Activated CD4-positive, alpha-beta T cell treated with anti-CD3 and anti-CD28 coated beads for 24 hours (primary cell): ENCODE results near the gene BRPF1.
"Not testable (repeated sequence)": the region's sequence is repeated elsewhere in the genome, so short reads cannot be mapped to it uniquely, and the experiment has no call there.

Experiments
- DNase-seq, 2 donors: peaks; one replicate each; pipeline ENCODE4 v3.0.0-alpha.2; 2020; ENCODE audit warnings: low read depth in 2 of 2

The BRPF1 gene

GRCh38 chr3:9768141-9768775, 36.7 kb downstream of the BRPF1 start:
- DNase-seq: no peak

GRCh38 chr3:9769012-9769411, 37.5 kb downstream of the BRPF1 start:
- no peak for DNase-seq

DNA sequence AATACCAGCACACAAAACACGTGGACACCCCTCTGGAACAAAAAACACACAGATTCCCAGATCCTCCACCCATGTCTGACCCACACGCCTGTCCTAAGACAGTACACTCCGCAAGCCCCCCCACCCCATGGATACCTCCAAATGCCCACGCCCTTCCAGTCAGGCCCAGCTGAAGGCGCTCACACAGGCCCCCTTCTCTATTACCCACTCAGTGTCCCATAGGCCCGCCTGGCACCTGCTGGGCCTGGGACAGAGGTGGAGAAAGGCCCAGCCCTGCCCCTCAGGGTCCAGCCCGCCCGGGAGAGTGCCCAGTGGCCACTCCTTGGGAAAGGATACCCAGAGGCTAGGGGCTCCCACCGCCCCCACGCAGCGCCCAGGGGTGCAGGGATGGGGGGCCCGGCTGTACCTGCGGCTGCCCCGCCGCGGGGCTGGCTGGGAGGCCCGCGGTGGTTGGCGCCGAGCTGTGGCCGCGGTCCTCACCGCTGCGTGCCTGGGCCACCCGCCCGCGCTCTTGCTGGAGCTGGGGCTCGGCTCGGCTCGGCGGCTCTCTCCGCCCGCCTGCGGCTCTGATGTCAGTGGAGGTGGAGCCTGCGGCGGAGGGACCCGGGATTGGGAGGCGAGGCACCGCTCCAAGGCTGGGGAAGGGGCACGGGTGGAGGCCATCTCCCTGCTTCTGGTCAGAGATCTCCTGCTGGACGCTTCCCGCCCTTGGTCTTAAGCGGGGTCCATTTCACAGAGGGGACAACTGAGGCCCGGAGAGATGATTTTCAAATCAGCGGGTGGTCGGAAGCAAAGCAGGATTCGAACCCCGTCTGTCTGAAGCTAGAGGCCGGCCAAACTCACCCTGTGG, 38.1 kb downstream of the BRPF1 start, which contains the start of gene CAMK1:
TSS of gene CAMK1 (minus strand) at position 522 of the 850 bp plus-strand sequence. CDS start 2,198 bp downstream, outside the sequence.
- DNase-seq: peak; percentile 50 to 56

- DNase-seq: no peak
Observed at GRCh38 chr3:9770276-9770812, 38.8 kb downstream of the BRPF1 start.

DNA sequence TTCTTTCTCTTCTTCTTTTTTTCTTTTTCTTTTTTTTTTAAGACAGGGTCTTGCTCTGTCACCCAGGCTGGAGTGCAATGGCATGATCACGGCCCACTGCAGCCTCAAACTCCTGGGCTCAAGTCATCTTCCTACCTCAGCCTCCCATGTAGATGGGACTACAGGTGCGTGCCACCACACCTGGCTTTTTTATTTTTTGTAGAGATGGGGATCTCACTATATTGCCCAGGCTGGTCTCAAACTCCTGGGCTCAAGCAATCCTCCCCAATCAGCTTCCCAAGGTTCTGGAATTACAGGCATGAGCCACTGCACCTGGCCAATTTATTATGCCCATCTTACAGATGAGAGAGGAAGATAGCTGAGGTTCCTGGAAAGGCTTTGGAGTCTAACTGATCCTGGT, 39.5 kb downstream of the BRPF1 start:
- not testable (repeated sequence) for DNase-seq

- DNase-seq: no peak
Observed at GRCh38 chr3:9776896-9777693, 45.6 kb downstream of the BRPF1 start.

- DNase-seq: no peak
Observed at GRCh38 chr3:9777694-9778021, 46.1 kb downstream of the BRPF1 start.

- peak; percentile 49 to 52 for DNase-seq
Observed at GRCh38 chr3:9778143-9779074, 46.9 kb downstream of the BRPF1 start.

GRCh38 chr3:9779075-9779593, 47.6 kb downstream of the BRPF1 start:
- DNase-seq: no peak

- no peak for DNase-seq
Observed at GRCh38 chr3:9779721-9780457, 48.4 kb downstream of the BRPF1 start.

DNA sequence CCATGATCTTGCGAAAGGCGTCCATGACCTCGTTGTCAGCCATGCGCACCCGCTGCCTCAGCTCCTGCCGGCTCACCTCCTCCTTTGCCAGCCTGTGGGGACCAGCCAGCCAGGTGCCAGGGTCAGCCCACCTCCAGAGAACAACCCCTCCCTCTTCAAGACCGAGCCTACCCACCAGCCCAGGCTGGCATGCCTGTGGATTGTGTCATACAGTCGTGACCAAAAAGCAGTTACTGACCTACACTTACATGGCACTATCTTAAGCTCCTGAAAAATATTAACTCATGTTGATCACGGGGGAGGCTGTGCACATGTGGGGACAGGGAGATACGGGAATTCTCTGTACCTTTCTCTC, 48.9 kb downstream of the BRPF1 start:
- no peak for DNase-seq

DNA sequence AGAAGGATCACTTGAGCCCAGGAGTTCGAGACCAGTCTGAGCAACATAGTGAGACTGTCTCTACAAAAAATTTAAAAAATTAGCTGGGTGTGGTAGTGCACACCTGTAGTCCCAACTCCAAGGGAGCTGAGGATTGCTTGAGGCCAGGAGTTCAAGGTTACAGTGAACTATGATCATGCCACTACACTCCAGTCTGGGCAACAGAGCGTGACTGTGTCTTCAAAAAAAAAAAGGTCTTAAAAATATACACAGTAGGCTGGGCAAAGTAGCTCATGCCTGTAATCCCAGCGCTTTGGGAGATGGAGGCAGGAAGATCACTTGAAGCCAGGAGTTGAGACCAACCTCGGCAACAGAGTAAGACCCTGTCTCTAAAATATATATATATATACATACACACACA, 49.4 kb downstream of the BRPF1 start:
- no peak for DNase-seq

DNA sequence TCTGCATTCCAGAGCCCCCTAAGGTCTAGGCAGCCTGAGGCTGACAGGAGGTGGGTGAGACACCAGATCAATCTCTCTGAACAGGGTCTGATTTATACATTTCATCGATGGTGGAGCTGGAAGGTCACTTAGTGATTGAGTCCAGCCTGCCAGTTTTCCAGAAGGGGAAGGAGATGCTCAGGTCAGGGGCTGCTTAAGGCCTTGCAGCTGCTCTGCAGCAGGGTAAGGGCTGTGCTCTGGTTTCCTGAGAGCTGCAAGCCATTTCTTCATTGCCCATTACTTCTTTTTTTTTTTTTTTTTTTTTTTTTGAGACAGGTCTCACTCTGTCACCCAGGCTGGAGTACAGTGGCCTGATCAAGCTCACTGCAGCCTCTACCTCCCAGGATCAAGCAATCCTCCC, 50.0 kb downstream of the BRPF1 start:
- no peak for DNase-seq

DNA sequence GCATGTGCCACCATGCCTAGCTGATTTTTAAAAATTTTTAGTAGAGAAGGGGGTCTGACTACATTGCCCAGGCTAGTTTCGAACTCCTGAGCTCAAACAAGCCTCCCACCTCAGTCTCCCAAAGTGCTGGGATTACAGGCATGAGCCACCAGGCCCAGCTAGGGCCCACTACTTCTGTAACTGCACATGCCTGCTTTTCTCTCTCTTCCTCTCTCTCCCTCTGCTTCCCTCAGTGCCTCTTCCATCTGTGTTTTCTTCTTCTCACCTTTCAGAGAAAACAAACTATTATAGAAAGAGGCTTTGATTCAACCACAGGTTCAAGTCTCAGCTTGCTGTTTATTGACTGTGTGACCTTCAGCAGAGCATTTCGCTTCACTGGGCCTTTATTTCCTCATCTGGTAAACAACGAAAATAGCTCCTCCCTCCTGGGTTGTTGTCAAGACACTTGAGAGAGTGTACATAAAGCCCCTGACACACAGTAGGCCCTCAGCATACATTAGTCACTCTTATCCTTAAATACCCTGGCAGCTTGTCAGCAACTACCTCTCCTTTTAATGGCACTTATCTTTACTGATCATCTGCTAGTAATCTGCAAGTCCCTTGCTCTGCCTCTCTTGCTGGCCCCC, 50.6 kb downstream of the BRPF1 start:
- DNase-seq: no peak

GRCh38 chr3:9782770-9783169, 51.2 kb downstream of the BRPF1 start:
- DNase-seq: no peak

DNA sequence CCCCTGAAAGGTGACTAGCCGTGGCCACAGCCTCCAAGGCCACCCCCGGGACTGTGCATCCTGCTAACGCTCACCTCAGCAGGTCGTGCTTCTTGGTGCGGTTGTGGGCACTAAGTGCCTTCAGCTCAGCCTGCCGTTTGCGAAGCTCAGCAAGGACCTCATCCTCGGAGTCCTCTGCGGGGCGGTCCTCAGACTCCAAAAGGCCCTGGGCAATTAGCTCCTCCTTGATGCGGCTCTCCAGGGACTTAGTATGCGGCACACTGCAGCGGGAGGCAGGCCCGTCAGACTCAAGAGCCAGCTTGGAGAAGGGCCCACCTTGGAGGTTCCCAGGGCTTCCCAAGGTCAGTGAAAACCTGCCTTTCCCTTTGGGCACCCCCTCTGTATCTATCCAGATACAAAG, 52.4 kb downstream of the BRPF1 start:
- no peak for DNase-seq

GRCh38 chr3:9784965-9785364, 53.4 kb downstream of the BRPF1 start:
- DNase-seq: no peak

DNA sequence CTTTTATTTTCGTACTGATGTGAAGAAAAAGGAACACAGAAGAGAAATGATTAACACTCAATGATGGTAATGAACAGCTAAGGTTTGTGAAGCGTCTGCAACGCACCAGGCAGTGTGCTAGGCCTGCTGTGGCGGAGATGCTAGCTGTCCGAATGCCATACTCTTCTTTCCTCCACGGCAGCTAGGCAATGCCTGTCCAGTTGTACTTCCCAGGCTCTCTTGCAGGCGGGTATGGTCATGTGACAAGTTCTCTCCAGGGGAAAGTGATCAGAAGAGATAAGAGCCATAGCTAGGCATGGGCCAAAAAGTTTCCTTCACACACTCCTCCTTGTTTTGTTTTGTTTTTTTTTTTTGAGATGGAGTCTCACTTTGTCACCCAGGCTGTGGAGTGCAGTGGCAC, 54.1 kb downstream of the BRPF1 start:
- no peak for DNase-seq

- no peak for DNase-seq
Observed at GRCh38 chr3:9786209-9786739, 54.7 kb downstream of the BRPF1 start.
